IMR-90 (cell line): ENCODE measurements around the gene RBM23.

Source experiments
- BHLHE40 ChIP-seq: fragments of 150-350 bp; IDR thresholded peaks from 2 replicates; pipeline ENCODE4 v1.6.1; 2016; ENCODE audit warnings: mild to moderate bottlenecking, low read depth, low read length
- CEBPB ChIP-seq: IDR thresholded peaks from 2 replicates; pipeline ENCODE4 v1.6.1; 2012; ENCODE audit warnings: low read depth, low read length, improper control_type of control experiment
- CHD1 ChIP-seq: IDR thresholded peaks from 2 replicates; pipeline ENCODE4 v1.6.1; 2012; ENCODE audit warnings: low read depth, low read length, improper control_type of control experiment
- CTCF ChIP-seq: conservative IDR thresholded peaks from 2 replicates; pipeline ENCODE4 v1.5.1; 2012; ENCODE audit warnings: mild to moderate bottlenecking, low read depth, low read length, improper control_type of control experiment
- FOS ChIP-seq: fragments of 150-350 bp; IDR thresholded peaks from 2 replicates; pipeline ENCODE4 v1.6.1; 2016; ENCODE audit warnings: low read depth, low read length
- MAZ ChIP-seq: IDR thresholded peaks from 2 replicates; pipeline ENCODE4 v1.6.1; 2012; ENCODE audit warnings: low read depth, mild to moderate bottlenecking, low read length, improper control_type of control experiment, moderate library complexity, borderline replicate concordance
- NFE2L2 ChIP-seq: fragments of 150-350 bp; IDR thresholded peaks from 2 replicates; pipeline ENCODE4 v1.6.1; 2016; ENCODE audit warnings: low read depth, mild to moderate bottlenecking, low read length
- POLR2A ChIP-seq: IDR thresholded peaks from 2 replicates; pipeline ENCODE4 v1.6.1; 2012; ENCODE audit warnings: mild to moderate bottlenecking, low read depth, low read length
- RAD21 ChIP-seq: IDR thresholded peaks from 2 replicates; pipeline ENCODE4 v1.6.1; 2012; ENCODE audit warnings: low read length, improper control_type of control experiment
- RFX5 ChIP-seq: IDR thresholded peaks from 2 replicates; pipeline ENCODE4 v1.8.0; 2012; ENCODE audit warnings: low read depth, mild to moderate bottlenecking, low read length, moderate library complexity
- SMC3 ChIP-seq: fragments of 150-350 bp; IDR thresholded peaks from 2 replicates; pipeline ENCODE4 v1.6.1; 2016; ENCODE audit warnings: low read depth, mild to moderate bottlenecking, antibody characterized with exemption, low read length, moderate library complexity
- TF ChIP-seq, protein P1 (sequence below): fragments of 150-350 bp; IDR thresholded peaks from 2 replicates; pipeline ENCODE4 v1.6.1; 2017; ENCODE audit warnings: mild to moderate bottlenecking, antibody characterized with exemption, low read length, low read depth
- TF ChIP-seq, protein P2 (sequence below): fragments of 150-350 bp; IDR thresholded peaks from 2 replicates; pipeline ENCODE4 v1.6.1; 2016; ENCODE audit warnings: low read depth, mild to moderate bottlenecking, low read length, moderate library complexity, borderline replicate concordance

GRCh38 chr14:22906073-22906472, 12.9 kb downstream of the RBM23 start:
- TF ChIP-seq, protein P1, sequence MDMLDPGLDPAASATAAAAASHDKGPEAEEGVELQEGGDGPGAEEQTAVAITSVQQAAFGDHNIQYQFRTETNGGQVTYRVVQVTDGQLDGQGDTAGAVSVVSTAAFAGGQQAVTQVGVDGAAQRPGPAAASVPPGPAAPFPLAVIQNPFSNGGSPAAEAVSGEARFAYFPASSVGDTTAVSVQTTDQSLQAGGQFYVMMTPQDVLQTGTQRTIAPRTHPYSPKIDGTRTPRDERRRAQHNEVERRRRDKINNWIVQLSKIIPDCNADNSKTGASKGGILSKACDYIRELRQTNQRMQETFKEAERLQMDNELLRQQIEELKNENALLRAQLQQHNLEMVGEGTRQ: no peak
- TF ChIP-seq RAD21: no peak
- TF ChIP-seq POLR2A: no peak
- TF ChIP-seq, protein P2, sequence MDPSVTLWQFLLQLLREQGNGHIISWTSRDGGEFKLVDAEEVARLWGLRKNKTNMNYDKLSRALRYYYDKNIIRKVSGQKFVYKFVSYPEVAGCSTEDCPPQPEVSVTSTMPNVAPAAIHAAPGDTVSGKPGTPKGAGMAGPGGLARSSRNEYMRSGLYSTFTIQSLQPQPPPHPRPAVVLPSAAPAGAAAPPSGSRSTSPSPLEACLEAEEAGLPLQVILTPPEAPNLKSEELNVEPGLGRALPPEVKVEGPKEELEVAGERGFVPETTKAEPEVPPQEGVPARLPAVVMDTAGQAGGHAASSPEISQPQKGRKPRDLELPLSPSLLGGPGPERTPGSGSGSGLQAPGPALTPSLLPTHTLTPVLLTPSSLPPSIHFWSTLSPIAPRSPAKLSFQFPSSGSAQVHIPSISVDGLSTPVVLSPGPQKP: no peak
- TF ChIP-seq CTCF: no peak
- no peak for TF ChIP-seq CEBPB
- no peak for TF ChIP-seq BHLHE40
- TF ChIP-seq CHD1: no peak
- no peak for TF ChIP-seq MAZ
- no peak for TF ChIP-seq RFX5
- no peak for TF ChIP-seq SMC3
- no peak for TF ChIP-seq FOS
- TF ChIP-seq NFE2L2: no peak
